GM13977 (cell line): ENCODE data around the gene ASAP3.

ENCODE experiments used
- DNase-seq: peaks from one replicate; pipeline ENCODE4 v3.0.0; 2012; ENCODE audit warnings: low spot score
- in situ Hi-C: fragments of 300-500 bp; cut with MboI; formaldehyde crosslinking; loops from one replicate; pipeline ENCODE4 v1.12.0; 2022; ENCODE audit warnings: low sequenced_read_pairs, low pct_unique_long_range_greater_than_20kb, mixed read lengths, inconsistent platforms; ENCODE audit not compliant: unreplicated experiment
- TF ChIP-seq, protein P1 (sequence below): IDR thresholded peaks from 2 replicates; pipeline ENCODE4 v1.5.1; 2012; ENCODE audit warnings: mild to moderate bottlenecking, control low read depth; ENCODE audit not compliant: insufficient read depth; ENCODE audit errors: extremely low read depth, missing control alignments

ASAP3 gene

DNA sequence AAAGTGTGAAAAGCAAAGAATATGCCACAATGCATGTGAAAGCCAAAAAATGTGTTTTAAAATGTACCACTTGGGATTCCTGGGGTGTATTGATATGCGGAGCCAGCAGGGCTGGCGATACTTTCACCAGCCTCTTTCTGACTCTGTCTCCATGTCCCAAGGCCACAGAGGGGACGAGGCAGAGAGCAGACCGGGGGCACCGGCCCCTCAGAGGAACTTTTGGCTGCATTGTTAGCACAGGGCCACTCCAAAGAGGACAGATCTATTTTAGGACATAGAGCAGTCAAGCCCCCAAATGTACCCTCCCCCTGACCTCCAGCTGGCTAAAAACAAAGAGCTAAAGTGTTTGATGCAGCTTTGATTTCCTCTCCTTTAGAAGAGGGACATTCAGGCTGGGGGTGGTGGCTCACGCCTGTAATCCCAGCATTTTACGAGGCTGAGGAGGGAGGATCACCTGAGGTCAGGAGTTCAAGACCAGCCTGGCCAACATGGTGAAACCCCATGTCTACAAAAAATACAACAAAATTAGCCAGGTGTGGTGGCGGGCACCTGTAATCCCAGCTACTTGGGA is 88.7 kb downstream of the ASAP3 start:
- in situ Hi-C loops, result no loop called here
- DNase-seq, result no peak
- TF ChIP-seq, protein P1, sequence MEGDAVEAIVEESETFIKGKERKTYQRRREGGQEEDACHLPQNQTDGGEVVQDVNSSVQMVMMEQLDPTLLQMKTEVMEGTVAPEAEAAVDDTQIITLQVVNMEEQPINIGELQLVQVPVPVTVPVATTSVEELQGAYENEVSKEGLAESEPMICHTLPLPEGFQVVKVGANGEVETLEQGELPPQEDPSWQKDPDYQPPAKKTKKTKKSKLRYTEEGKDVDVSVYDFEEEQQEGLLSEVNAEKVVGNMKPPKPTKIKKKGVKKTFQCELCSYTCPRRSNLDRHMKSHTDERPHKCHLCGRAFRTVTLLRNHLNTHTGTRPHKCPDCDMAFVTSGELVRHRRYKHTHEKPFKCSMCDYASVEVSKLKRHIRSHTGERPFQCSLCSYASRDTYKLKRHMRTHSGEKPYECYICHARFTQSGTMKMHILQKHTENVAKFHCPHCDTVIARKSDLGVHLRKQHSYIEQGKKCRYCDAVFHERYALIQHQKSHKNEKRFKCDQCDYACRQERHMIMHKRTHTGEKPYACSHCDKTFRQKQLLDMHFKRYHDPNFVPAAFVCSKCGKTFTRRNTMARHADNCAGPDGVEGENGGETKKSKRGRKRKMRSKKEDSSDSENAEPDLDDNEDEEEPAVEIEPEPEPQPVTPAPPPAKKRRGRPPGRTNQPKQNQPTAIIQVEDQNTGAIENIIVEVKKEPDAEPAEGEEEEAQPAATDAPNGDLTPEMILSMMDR, result no peak

DNA sequence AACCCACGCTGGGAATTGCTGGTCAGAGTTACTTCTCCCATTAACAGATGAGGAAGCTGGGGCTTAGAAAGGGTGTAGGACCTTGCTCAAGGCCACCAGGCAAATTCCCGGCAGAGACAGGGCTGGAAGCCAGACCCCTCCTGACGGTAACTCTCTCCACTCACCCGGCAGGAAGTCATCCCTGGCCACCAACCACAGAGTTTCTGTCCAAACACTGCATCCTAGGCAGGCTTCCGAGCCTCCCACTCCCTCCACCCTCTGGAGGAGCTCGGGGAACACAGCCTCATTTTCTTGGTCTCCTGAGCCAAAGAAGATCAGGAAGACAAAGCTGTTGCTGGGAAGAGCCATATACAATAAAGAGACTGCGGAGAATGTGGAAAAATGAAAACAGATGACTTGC is 89.3 kb downstream of the ASAP3 start:
- no peak for DNase-seq
- TF ChIP-seq, protein P1, result no peak
- in situ Hi-C loops, result no loop called here

DNA sequence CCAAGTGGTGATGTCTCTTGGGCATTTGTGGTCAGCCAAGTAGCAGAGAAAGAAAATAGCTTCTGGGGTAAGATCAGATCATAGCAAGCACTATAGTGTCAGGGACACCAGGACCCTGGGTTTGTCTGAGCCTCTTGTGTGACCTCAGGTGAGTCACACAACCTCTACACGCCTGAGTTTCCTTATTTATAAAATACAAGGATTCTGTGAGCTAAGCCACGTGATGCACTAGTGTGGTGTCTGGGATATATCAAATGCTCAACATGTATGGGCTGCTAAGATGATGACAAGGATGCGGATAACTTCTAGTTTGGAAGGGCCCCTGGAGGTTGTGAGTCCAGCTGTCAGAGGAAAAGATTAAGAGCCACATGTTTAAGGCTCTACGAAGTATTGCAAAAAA is 89.8 kb downstream of the ASAP3 start:
- no peak for DNase-seq
- in situ Hi-C loops, result no loop called here
- TF ChIP-seq, protein P1, result no peak

DNA sequence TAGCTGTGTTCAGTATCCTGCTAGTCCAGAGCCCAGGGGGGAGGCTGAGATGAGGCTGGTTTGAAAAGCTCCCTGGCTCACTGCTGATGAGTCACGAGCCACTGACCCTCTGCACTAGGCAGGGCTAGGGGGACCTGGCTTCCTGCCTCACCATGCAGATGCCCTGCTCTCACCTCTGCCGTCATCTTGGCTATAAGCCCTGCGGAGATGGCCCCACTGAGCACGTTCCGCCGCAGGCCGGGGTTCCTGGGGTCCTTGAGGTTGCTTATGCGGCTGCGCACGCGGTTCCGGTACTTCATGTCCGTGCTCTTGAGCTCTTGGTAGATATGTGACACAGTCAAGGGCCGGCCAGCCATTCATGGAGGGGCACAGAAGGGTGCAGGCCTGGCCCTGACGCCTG is 90.3 kb downstream of the ASAP3 start:
- DNase-seq, result no peak
- in situ Hi-C loops, result no loop called here
- TF ChIP-seq, protein P1, result no peak

DNA sequence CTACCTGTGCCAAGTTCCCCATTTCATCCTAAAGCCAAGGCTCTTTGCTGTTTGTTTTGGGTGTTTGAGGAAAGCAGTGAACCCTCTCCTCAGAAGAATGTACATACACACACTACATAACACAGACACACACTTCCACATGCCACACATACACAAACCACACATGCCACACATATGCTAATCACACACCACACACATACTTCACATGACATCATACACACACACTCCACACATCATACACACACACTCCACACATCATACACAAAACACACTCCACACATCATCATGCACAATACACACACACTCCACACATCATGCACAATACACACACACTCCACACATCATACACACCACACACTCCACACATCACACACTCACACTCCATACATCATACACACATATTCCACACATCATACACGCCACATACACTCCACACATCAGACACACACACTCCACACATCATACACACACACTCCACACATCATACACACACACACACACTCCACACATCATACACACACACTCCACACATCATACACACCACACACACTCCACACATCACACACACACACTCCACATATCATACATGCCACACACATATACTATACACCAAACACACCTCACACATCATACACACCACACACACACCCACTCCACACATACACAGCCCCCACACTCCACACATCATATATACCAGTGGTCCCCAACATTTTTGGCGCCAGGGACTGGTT is 91.7 kb downstream of the ASAP3 start:
- TF ChIP-seq, protein P1, result no peak
- in situ Hi-C loops, result no loop called here
- no peak for DNase-seq

DNA sequence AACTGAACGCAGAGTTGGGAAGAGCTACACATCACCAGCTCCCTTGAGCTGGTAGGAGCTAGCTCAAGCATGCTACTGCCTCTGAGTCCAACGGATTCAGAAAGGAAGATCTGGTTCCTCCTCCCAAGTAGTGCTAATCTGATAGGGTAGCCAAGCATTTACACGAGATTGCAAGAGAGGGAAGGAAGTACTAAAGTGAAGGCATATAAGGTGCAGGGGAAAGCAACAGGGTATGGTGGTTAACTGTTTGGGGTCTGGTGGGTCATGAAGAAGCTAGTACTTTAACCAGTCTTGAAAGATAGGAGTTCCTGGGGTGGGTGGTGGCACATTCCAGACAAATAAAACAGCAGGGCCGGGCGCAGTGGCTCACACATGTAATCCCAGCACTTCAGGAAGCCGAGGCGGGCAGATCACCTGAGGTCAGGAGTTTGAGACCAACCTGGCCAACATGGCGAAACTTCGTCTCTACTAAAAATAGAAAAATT is 94.1 kb downstream of the ASAP3 start:
- in situ Hi-C loops, result no loop called here
- TF ChIP-seq, protein P1, result no peak
- DNase-seq, result no peak

DNA sequence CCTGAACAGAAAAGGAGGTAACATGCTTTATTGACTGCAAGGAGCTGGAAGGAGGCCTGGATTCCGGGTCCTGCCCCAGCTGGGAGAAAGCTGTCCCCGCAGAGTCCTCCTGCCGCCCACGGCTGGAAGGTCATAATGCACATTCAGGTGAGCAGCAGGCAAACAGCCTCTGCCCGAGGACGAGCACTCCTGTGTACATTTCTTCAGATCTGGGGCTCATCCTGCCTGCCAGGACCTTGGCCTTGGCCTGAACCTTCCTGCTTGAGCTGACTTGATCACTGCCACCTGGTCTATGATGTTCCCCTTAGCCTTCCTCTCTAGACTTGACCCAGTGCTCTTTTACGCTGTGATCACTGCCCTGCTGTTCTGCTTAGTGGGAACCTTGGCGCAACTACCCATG is 96.5 kb downstream of the ASAP3 start:
- in situ Hi-C loops, result no loop called here
- TF ChIP-seq, protein P1, result no peak
- DNase-seq, result no peak
